Measurements from ENCODE around the gene WDR82.

Gene WDR82

DNA sequence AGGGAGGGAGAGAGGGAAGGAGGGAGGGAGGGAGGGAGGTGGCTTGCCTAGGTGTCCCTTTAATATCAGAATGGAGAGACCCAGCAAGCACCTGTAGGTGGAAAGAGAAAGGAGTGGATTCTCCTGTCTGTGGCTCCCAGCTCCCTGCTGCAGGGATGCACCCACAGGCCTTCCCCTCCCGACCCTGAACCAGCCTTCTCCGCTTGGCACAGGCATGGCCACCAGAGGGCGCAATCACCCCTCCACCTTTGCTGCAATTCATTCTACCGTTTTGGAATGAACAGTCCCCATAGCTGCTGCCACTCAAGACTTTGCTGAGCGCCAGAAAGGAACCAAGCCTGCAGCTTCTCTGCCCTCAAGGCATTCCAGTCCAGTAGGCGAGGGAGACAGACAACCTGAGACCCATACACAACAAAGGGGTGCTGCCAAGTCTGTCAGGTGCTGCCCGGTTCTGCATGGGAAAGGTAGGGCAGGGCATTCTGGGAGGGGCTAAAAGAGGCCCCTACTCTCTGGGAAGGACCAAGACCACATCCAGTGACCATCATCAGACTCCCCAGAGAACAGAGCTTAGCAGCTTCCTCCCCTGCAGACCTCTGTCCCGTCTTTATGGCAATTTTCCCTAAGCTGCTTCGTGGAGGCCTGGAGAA, 57.9 kb downstream of the WDR82 start:
- H3K4me3 ChIP-seq (ENCODE audit: low read depth, low read length), result no peak overlapping the region
- TF ChIP-seq, protein P1, sequence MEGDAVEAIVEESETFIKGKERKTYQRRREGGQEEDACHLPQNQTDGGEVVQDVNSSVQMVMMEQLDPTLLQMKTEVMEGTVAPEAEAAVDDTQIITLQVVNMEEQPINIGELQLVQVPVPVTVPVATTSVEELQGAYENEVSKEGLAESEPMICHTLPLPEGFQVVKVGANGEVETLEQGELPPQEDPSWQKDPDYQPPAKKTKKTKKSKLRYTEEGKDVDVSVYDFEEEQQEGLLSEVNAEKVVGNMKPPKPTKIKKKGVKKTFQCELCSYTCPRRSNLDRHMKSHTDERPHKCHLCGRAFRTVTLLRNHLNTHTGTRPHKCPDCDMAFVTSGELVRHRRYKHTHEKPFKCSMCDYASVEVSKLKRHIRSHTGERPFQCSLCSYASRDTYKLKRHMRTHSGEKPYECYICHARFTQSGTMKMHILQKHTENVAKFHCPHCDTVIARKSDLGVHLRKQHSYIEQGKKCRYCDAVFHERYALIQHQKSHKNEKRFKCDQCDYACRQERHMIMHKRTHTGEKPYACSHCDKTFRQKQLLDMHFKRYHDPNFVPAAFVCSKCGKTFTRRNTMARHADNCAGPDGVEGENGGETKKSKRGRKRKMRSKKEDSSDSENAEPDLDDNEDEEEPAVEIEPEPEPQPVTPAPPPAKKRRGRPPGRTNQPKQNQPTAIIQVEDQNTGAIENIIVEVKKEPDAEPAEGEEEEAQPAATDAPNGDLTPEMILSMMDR (IDR thresholded peaks at IDR 0.05; ENCODE audit: borderline replicate concordance, insufficient read depth, low read depth, low read length), result peak; percentile 97

DNA sequence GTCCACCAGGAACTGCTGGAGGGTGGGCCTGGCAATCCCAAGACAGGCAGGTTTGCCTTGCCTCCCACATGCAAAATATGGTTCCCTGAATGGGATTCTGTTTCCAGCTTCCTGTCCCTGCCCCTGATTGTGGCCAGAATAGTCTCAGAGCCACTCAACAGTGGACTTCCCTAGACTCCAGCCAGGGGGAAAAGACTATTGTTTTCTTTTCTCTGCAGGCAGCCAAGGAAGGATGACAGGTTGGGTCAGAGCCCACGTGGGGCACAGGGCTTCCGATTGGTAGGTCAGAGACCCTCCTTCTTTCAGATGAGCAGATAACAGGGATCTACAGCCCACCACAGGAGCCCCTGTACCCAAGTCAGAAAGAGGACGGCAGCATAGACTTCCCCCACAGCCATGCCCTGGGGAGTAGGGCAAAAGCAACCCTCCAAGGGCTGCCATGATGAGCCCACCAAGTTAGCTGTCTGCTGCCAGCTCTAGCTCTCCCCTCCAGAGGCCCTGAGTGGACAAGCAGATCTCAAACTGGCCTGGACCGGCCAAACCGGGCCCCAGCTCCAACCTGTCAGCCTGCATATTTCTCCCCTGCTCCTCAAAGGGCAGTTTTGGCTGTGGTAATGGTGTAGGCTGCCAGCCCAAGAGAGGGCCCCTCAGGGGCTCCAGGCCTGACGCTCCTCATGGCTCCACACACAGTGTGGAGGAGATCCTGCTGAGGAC, 59.4 kb downstream of the WDR82 start:
- TF ChIP-seq, protein P1 (IDR thresholded peaks at IDR 0.05; ENCODE audit: borderline replicate concordance, insufficient read depth, low read depth, low read length), result no peak
- H3K4me3 ChIP-seq (ENCODE audit: low read depth, low read length), result no peak overlapping the region

DNA sequence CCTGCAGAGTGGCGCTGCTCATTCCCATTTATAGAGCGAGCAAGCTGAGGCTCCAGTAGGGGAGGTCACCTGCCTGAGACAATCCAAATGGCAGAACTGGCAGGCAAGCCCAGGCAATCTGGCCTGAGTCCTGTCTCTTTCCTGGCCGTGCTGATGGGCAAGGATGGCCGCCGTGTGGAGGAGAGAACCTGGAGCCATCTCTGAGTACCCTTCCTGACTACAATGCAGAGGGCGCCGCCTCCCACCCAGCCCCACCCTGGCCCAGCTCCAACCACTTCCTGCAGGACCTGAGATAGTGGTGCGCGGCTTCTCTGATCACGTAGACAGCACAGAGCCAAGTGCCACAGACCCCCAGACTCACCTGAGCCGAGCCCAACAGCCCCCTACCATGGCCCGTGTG, 60.0 kb downstream of the WDR82 start:
- TF ChIP-seq, protein P1 (IDR thresholded peaks at IDR 0.05; ENCODE audit: borderline replicate concordance, insufficient read depth, low read depth, low read length), result no peak
- no peak overlapping the region for H3K4me3 ChIP-seq (ENCODE audit: low read depth, low read length)

DNA sequence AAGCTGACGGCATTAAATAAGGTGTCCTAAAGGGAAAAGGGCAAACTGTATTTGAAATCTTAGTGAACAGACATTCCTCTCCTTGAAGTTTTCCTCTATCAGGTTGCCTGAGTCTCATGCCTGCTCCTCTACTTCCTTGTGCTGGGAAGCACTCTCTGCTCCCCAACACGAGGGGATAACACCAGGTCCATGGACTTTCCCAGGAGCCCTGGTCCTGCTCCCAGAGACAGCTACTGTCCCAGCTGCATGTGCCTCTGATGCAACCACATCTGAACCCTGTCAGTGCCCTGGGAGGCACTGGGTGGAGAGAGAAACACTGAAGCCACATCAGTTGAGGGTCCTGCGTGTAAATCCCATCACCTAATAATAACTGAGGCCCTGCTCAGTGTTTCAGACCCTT, 60.4 kb downstream of the WDR82 start:
- no peak overlapping the region for H3K4me3 ChIP-seq (ENCODE audit: low read depth, low read length)
- TF ChIP-seq, protein P1 (IDR thresholded peaks at IDR 0.05; ENCODE audit: borderline replicate concordance, insufficient read depth, low read depth, low read length), result no peak

DNA sequence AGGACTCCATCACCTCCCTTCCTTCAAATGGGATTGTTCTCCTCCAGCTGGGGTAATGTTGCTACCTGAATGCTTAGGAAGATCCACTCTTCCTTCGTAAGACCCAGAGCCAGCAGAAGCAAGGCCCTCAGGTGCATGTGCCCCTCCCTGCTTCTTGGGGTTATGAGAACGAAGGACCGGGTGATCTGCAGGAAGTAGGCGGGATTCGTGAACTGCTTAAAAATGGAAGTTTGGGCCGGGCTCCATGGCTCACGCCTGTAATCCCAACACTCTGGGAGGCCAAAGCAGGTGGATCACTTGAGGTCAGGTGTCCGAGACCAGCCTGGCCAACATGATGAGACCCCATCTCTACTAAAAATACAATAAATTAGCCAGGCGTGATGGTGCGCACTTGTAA, 61.0 kb downstream of the WDR82 start:
- TF ChIP-seq, protein P1 (IDR thresholded peaks at IDR 0.05; ENCODE audit: borderline replicate concordance, insufficient read depth, low read depth, low read length), result no peak
- H3K4me3 ChIP-seq (ENCODE audit: low read depth, low read length), result no peak overlapping the region

DNA sequence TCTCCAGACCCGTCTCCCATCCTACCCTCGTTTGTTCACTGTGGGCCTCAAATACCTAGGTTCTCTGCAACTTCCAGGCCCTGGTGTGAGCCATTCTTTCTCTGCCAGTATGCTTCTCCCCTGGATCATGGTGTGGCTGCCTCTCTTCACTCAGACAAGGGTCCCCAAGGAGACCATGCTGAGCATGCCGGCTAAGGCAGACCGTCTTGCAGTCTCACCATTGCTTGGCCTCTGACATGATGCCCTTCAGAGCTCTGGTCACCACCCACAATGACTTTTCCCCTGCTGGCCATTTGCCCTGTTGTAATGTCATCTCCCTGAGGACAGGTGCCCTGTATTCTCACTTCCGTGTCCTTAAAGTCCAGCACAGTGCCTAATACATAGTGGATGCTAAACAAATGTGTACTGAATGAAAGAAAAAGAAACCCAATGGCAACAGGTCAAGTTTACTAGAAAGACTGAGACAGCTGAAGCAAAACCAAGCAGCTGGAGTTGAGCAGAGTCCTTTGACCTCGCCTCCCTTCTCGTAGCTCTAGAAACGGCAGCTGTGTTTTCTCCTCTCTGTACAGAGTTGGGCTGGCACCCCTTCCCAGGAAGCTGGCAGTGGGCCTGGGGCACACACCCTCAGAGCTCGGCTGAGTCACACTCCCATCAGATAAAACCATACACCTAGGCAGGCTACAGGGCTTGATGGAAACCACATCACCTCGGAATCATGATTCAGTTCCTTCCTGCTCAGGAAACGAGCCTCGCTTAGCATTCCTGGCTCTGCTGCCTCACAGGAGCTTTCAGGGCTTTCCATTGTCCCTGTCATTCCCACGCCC, 61.7 kb downstream of the WDR82 start:
- TF ChIP-seq, protein P1 (IDR thresholded peaks at IDR 0.05; ENCODE audit: borderline replicate concordance, insufficient read depth, low read depth, low read length), result no peak
- no peak overlapping the region for H3K4me3 ChIP-seq (ENCODE audit: low read depth, low read length)

Measured in GM12875 (cell line).